Body of pancreas (tissue), 4 donors: ENCODE data around the gene ARHGEF17. TPM values are rescaled to one million over a fixed set of nuclear protein-coding genes. Genes with fewer than 3 reads are reported as not detected.

Experiments
- ATAC-seq: fragments of 150-250 bp; one replicate; pipeline ENCODE4 v1.9.1; 2016
- DNase-seq, 4 donors: peaks; one replicate each; pipeline ENCODE4 v3.0.0-alpha.2; 2019
- H3K27ac ChIP-seq, 4 donors: fragments of 200-600 bp; sonication (generic); 1 replicate in 3 of 4; 2 replicates in 1 of 4; pipeline versions ENCODE4 v1.5.1 to v1.6.1; 2016 to 2019; ENCODE audit warnings: mild to moderate bottlenecking in 1 of 4, mixed read lengths in 1 of 4, moderate library complexity in 1 of 4
- H3K27me3 ChIP-seq, 2 donors: fragments of 200-600 bp; sonication (generic); one replicate each; pipeline ENCODE4 v1.6.0; 2016; ENCODE audit warnings: mild to moderate bottlenecking in 1 of 2
- H3K36me3 ChIP-seq, 2 donors: fragments of 200-600 bp; sonication (generic); replicated peaks in 1 of 2; 2 replicates each; pipeline ENCODE4 v1.5.1; 2016; ENCODE audit warnings: low read depth in 2 of 2; ENCODE audit not compliant: insufficient read depth in 1 of 2
- H3K4me1 ChIP-seq: fragments of 200-600 bp; sonication (generic); one replicate; pipeline ENCODE4 v1.6.0; 2016
- H3K4me3 ChIP-seq, 2 donors: fragments of 200-600 bp; sonication (generic); 1 replicate in 1 of 2; 2 replicates in 1 of 2; pipeline ENCODE4 v1.5.1; 2016 to 2019
- H3K9me3 ChIP-seq, 3 donors: fragments of 200-600 bp; sonication (generic); 1 replicate in 2 of 3; 2 replicates in 1 of 3; pipeline ENCODE4 v1.5.1; 2016
- CTCF ChIP-seq, 7 experiments: fragments of 450-650 bp in 4 of 7; fragments of 200-600 bp in 3 of 7; sonication (generic) in 3 of 7; IDR thresholded peaks; one replicate each; pipeline ENCODE4 v1.5.1; 2016 to 2019; ENCODE audit warnings: antibody characterized with exemption in 7 of 7
- POLR2A ChIP-seq, 3 donors: fragments of 450-650 bp; IDR thresholded peaks; one replicate each; pipeline ENCODE4 v1.6.1; 2016; ENCODE audit warnings: antibody characterized with exemption in 3 of 3, mild to moderate bottlenecking in 2 of 3
- WGBS, 2 donors: methylation state at CpG; one replicate each; pipeline ENCODE4 v1.1.5; 2017; 5-methylcytosine and 5-hydroxymethylcytosine counted together
- intact Hi-C: fragments of 100-400 bp; cut with DNase I; formaldehyde crosslinking; loops from one replicate; pipeline ENCODE4 v1.15.1; 2023
- total RNA-seq, 2 donors: library from RNA; depleted of rRNA; stranded (reverse); fragments of >200 nt; gene quantifications; one replicate each; pipeline ENCODE4 v1.1.0, GENCODE V29; 2016

ARHGEF17 gene
- total RNA-seq, 2 donors from 2014 or later: 19.2 to 28.0 TPM

GRCh38 chr11:73317373-73317772, 9.3 kb downstream of the ARHGEF17 start:
- H3K4me3 ChIP-seq: no peak overlapping the region
- H3K9me3 ChIP-seq: no peaks in the 10 kb centered on the region
- TF ChIP-seq POLR2A (IDR thresholded peaks at IDR 0.05): no peak
- TF ChIP-seq CTCF (IDR thresholded peaks at IDR 0.05): no peak
- H3K4me1 ChIP-seq: peaks cover 43% of the 10 kb centered on the region
- H3K27me3 ChIP-seq: no peaks in the 10 kb centered on the region
- intact Hi-C loops: no loop called here
- peak overlapping the region in 2 of 4 donors; percentile 29 to 31 for H3K27ac ChIP-seq
- DNase-seq (peak in 1 of 4 donors; percentile 37), ATAC-seq (no peak)
- 51 to 79% methylated on average over 4 of the region's 4 CpGs for WGBS, 2 donors
- no peaks in the 10 kb centered on the region for H3K36me3 ChIP-seq

DNA sequence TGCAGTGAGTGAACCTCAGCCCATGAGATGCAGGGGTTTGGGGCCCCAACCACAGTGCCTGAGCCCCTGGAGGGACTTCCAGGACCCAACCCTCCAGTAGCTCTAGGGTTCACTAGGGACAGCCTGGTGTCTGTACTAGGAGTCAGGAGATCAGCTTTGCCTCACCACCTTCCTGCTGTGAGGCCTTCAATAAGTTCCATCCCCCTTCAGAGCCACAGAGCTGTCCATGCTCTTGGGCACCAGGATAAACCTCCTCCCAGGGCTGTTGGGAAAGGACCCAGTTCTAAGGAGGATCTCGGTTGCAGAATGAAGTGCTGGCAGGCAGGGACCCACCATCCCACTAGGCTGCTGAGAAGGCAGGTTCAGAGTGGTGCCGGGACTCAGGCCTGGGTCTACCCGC, 9.7 kb downstream of the ARHGEF17 start:
- ATAC-seq (no peak), DNase-seq (no peak)
- Histone ChIP-seq H3K4me1 (peaks cover 38% of the 10 kb centered on the region), H3K9me3 (no peaks in the 10 kb centered on the region), H3K4me3 (no peak overlapping the region), H3K36me3 (no peaks in the 10 kb centered on the region), H3K27ac (peak overlapping the region in 2 of 4 donors; percentile 28 to 29), H3K27me3 (no peaks in the 10 kb centered on the region)
- WGBS, 2 donors: 72 to 90% methylated on average over 2 to 3 of the region's 3 CpGs
- TF ChIP-seq CTCF (IDR thresholded peaks at IDR 0.05) (no peak), POLR2A (IDR thresholded peaks at IDR 0.05) (no peak)
- intact Hi-C loops: no loop called here

- intact Hi-C loops: no loop called here
- WGBS, 2 donors: 70 to 77% methylated on average over 6 to 8 of the region's 8 CpGs
Measured at GRCh38 chr11:73318501-73319011, 10.5 kb downstream of the ARHGEF17 start.

DNA sequence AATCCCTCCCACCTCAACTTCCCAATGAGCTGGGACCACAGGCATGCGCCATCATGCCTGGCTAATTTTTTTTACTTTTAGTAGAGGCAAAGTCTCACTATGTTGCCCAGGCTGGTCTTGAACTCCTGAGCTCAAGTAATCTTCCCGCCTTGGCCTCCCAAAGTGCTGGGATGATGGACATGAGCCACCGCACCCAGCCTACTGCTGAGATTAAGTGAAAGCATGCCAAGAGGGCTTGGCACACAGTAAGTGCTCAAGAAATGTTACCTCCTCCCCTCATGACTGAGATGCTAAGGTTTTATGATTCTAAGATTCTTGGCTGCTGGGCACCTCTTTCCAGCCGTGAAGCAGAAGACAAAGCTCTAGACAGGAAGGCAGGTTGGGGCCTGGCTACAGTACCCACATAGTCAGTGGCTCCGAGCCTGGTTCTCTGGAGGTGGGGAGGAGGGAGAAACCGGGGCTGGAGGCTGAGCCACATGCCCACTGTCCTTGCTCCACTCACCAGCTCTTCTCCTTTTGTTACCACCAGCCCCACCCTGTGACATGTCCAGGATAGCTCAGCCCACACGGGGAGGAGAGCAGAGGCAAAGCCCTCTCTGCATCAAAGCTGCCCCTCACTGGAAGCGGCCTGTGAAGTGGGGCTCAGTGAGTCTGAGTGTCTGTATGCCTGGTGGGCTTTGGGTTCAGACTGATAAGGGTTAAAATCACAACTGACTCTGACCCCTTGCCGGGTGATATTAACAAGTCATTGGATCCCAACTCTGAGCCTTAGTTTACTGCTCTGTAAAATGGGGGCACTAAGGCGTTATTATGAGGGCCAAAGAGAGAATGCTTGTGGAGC, 12.9 kb downstream of the ARHGEF17 start:
- H3K9me3 ChIP-seq: no peaks in the 10 kb centered on the region
- no peak for TF ChIP-seq CTCF (IDR thresholded peaks at IDR 0.05)
- TF ChIP-seq POLR2A (IDR thresholded peaks at IDR 0.05): no peak
- H3K36me3 ChIP-seq: no peaks in the 10 kb centered on the region
- intact Hi-C loops: no loop called here
- H3K4me1 ChIP-seq: peaks cover 35% of the 10 kb centered on the region
- H3K27me3 ChIP-seq: no peaks in the 10 kb centered on the region
- no peak overlapping the region for H3K4me3 ChIP-seq
- H3K27ac ChIP-seq: peak overlapping the region in 2 of 4 donors; percentile 55 to 60
- 58 to 70% methylated on average over 10 of the region's 10 CpGs for WGBS, 2 donors
- no peak for ATAC-seq
- DNase-seq: no peak

More at GRCh38 chr11:73318501-73319011, 10.5 kb downstream of the ARHGEF17 start:
- ATAC-seq (no peak), DNase-seq (no peak)
- H3K27me3 ChIP-seq: no peaks in the 10 kb centered on the region
- TF ChIP-seq POLR2A (IDR thresholded peaks at IDR 0.05): no peak
- TF ChIP-seq CTCF (IDR thresholded peaks at IDR 0.05): no peak
- peaks cover 38% of the 10 kb centered on the region for H3K4me1 ChIP-seq
- no peaks in the 10 kb centered on the region for H3K9me3 ChIP-seq
- H3K36me3 ChIP-seq: no peaks in the 10 kb centered on the region
- peak overlapping the region in 1 of 4 donors; percentile 29 for H3K27ac ChIP-seq
- no peak overlapping the region for H3K4me3 ChIP-seq
